ENCODE data around the gene CACNA1S.

The CACNA1S gene

GRCh38 chr1:201112173-201112731 lies at the start of gene CACNA1S:
Gene CACNA1S (minus strand): TSS chr1:201112426. CDS start chr1:201112339, 87 bp downstream.
- no peak for DNase-seq

GRCh38 chr1:201157949-201158348 lies 45.7 kb upstream of the CACNA1S start:
- no peak for DNase-seq

GRCh38 chr1:201156819-201157218 lies 44.6 kb upstream of the CACNA1S start:
- DNase-seq: no peak

GRCh38 chr1:201156346-201156745 lies 44.1 kb upstream of the CACNA1S start:
- no peak for DNase-seq

GRCh38 chr1:201155354-201155753 lies 43.1 kb upstream of the CACNA1S start:
- no peak for DNase-seq

- DNase-seq: peak; percentile 99
Measured at GRCh38 chr1:201154389-201155165, 42.4 kb upstream of the CACNA1S start, which contains the start of gene TMEM9. Gene TMEM9 (minus strand): TSS chr1:201154474. CDS start chr1:201153923, 551 bp downstream.

DNA sequence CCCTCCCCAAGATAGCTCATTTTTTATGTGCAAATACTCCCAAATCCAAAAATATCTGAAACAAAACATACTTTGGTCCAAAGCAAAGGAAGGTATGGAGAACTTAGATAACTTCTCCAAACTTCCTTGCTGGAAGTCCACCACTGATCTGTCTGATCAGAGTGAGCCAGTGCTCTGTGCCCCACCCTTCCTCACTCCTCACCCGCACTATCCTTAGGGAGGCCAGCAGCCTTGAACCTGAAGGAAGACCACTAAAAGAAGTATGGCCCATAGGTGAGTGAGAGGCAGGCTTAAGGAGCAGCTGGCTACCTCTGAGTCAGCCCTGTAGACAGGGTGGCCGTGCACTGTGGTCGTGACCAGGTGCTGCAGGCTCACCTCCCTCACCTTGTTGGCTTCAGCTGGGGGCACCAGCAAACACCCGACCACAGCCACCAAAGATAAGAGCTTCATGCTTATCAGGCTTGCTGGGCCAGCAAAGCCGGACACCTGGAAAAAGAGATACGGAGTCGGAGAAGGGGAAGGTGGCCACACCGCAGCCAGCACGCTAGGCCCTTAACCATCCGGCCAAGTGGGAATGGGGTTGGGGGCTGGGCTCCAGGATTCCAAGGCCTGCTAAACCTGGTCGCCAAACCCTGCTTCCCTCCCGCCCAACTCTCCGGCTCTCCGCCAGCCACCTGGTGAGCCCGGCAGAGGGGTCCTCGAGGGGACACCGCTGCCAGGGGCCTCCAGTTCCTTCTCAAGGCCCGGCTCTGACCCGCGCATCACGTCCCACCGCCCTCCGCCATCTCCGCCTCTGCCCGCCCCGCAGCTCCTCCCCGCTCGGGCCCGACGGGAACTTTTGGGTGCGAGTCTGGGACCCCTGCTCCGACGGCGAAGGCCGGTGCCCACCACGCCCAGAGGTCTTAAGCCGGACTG lies 41.5 kb upstream of the CACNA1S start:
- peak; percentile 83 for DNase-seq

- DNase-seq: peak; percentile 44
Measured at GRCh38 chr1:201149400-201149799, 37.2 kb upstream of the CACNA1S start.

DNA sequence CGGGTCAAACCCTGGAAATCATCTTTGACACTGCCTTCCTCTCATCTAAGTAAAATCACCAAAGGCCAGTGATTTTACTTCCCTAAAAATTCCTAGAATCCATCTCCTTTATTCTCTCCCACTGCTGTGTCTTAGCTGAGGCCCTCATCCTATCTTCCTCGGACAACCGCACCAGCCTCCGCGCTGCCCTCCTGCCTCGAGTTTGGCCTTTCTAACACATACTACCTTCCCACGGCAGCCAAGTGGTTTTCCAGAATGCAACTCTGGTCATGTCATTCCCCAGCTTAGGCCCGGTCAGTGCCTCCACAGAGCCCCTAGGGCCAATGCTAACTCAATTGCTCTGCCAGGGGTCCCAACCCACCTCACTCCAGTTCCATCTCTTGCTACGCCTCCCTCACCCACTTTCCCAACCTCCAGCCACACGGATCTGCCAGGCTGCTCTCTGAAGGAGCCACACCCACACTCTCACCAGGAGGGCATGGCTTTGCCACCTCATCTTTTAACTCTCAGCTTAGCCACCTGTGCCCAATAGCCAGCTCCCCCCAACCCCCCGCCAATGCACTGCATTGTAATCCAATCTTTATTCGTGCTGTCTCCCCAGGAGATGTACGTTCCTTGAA lies 35.3 kb upstream of the CACNA1S start:
- no peak for DNase-seq

- no peak for DNase-seq
Measured at GRCh38 chr1:201146626-201147390, 34.6 kb upstream of the CACNA1S start.

GRCh38 chr1:201145816-201146215 lies 33.6 kb upstream of the CACNA1S start:
- DNase-seq: no peak

- no peak for DNase-seq
Measured at GRCh38 chr1:201145132-201145531, 32.9 kb upstream of the CACNA1S start.

DNA sequence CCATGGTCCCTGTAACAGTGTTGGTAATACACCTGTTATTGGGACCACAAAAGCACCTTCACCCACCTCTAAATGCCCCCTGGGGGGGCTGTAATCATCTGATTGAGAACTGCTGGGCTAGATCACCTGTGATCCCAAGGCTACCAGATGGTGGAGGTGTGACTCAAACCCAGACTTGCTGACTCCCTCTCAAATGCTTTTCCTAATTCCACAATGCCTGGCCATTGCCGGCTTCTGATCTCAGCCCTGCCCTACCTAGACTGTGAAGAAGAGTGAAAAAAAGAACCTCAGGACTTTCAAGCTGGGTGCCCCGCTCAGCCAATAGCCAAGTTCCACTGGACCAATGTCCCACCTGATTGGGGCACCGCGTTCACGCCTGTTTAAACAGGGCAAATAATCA lies 32.5 kb upstream of the CACNA1S start:
- DNase-seq: no peak

- DNase-seq: no peak
Measured at GRCh38 chr1:201143726-201144635, 31.8 kb upstream of the CACNA1S start.

- DNase-seq: no peak
Measured at GRCh38 chr1:201142849-201143725, 30.9 kb upstream of the CACNA1S start.

DNA sequence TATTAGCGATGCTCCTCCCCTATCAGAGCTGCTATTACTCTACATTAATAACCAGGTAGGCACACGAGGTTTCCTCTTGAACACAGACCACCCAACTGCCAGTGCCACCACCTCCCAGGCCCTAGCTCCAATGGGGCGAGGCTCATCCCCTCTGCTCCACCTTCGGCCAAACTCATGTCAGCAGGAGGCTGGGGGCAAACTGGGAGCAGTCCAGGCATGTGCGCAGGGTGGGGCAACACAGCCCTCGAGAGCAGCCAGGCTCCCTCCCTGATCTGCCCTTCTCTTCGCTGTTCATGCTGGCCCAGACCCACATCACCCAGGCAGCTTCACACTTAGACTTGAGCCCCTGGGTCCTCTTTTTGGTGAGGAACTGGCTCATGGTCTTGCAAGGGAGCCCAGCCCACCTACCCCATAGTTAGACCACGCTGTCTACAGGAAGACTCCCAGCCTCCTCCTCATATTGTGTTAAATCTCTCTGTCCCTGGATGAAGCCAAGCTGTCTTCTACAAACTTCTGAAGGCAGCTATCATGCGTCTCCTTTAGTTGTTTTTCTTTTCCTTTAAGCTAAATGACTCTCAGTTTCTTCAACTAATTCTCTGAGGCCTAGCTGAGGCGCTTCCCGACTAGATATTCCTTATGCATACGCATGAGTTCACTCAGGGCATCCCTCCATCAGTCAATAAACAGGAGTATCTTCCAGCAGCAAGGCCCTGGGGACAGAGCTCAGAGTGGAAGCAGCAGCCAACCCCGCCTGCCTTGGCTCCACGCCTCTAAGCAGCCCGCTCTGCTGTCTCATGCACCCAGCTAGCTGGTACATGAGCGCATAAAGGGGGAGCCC lies 30.0 kb upstream of the CACNA1S start:
- DNase-seq: no peak

GRCh38 chr1:201141418-201141817 lies 29.2 kb upstream of the CACNA1S start:
- DNase-seq: no peak

DNA sequence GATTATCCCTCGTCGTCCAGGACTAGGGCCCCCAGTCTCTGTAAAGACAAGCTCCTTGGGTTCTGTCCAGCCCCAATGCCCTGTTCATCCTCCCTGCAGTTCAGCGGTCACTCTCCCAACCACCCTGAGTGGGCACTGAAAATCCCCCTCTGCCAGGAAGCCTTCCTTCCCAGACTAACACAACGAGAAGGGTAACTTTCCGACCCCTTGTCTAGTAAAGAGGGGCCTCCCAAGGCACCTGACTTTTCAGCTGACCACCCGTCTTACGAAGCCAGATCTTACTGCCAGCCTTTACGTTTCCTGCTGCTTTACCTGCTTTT lies 28.7 kb upstream of the CACNA1S start:
- no peak for DNase-seq

GRCh38 chr1:201140235-201140940 lies 28.2 kb upstream of the CACNA1S start:
- DNase-seq: peak; percentile 71
